GM19043 (cell line): ENCODE results near the gene PRDM15.

Source experiments
- ATAC-seq: cut with Tn5 transposase; IDR thresholded peaks from one replicate; pipeline ENCODE4 v1.9.1; 2021; ENCODE audit warnings: low read depth; ENCODE audit not compliant: unreplicated experiment

Gene PRDM15

GRCh38 chr21:41754479-41754891 lies 124.7 kb downstream of the PRDM15 start:
- ATAC-seq, result no peak

GRCh38 chr21:41753006-41753898 lies 125.9 kb downstream of the PRDM15 start:
- ATAC-seq, result no peak

- ATAC-seq, result no peak
These were observed 126.9 kb downstream of the PRDM15 start for GRCh38 chr21:41752231-41752681.

GRCh38 chr21:41751611-41752011 lies 127.5 kb downstream of the PRDM15 start:
- no peak for ATAC-seq

GRCh38 chr21:41750532-41751151 lies 128.5 kb downstream of the PRDM15 start:
- ATAC-seq, result no peak

- ATAC-seq, result no peak
These were observed 129.1 kb downstream of the PRDM15 start for GRCh38 chr21:41750051-41750450.

- no peak for ATAC-seq
These were observed 129.9 kb downstream of the PRDM15 start for GRCh38 chr21:41749286-41749685.
